Suprapubic skin (tissue), 4 donors: Measurements from ENCODE around the gene LIPN.

Experiments used
- POLR2A ChIP-seq, 2 donors: fragments of 450-650 bp; IDR thresholded peaks; one replicate each; pipeline ENCODE4 v1.6.1; 2017; ENCODE audit warnings: antibody characterized with exemption in 2 of 2, mild to moderate bottlenecking in 2 of 2, moderate library complexity in 2 of 2
- POLR2AphosphoS5 ChIP-seq, 3 donors: sonication (generic); formaldehyde crosslinking; IDR thresholded peaks; one replicate each; pipeline ENCODE4 v1.6.1; 2017; ENCODE audit warnings: antibody characterized with exemption in 3 of 3
- TF ChIP-seq, protein P1 (sequence below), 2 donors: fragments of 200-600 bp in 1 of 2; fragments of 450-650 bp in 1 of 2; sonication (generic) in 1 of 2; IDR thresholded peaks; one replicate each; pipeline ENCODE4 v1.5.1; 2016 to 2019; ENCODE audit warnings: antibody characterized with exemption in 2 of 2, mild to moderate bottlenecking in 1 of 2, moderate library complexity in 1 of 2

DNA sequence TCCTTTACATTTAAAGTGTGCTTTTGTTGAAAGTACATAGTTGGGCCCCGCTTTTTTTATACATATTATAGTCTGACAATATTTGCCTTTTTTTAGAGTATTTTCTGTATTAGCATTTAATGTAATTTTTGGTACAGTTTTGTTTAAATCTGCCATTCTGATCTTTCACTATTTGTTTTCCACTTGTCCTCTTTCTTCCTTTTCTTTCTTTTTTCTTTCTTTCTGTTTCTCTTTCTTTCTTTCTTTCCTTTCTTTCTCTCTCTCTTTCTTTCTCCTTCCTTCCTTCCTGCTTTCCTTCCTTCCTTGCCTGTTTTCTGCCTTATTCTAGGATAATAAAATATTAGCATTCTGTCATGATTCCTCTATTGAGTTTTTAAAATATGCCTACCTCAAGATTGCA, 44.3 kb upstream of the LIPN start:
- TF ChIP-seq, protein P1, sequence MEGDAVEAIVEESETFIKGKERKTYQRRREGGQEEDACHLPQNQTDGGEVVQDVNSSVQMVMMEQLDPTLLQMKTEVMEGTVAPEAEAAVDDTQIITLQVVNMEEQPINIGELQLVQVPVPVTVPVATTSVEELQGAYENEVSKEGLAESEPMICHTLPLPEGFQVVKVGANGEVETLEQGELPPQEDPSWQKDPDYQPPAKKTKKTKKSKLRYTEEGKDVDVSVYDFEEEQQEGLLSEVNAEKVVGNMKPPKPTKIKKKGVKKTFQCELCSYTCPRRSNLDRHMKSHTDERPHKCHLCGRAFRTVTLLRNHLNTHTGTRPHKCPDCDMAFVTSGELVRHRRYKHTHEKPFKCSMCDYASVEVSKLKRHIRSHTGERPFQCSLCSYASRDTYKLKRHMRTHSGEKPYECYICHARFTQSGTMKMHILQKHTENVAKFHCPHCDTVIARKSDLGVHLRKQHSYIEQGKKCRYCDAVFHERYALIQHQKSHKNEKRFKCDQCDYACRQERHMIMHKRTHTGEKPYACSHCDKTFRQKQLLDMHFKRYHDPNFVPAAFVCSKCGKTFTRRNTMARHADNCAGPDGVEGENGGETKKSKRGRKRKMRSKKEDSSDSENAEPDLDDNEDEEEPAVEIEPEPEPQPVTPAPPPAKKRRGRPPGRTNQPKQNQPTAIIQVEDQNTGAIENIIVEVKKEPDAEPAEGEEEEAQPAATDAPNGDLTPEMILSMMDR (IDR thresholded peaks at IDR 0.05): no peak
- TF ChIP-seq POLR2A (IDR thresholded peaks at IDR 0.05) (no peak), POLR2AphosphoS5 (IDR thresholded peaks at IDR 0.05) (no peak)
